GM19397 (cell line): ENCODE measurements around the gene LRCOL1.
"Not testable (repeated sequence)": the region's sequence is repeated elsewhere in the genome, so short reads cannot be mapped to it uniquely, and the experiment has no call there.

Experiments used
- ATAC-seq: cut with Tn5 transposase; IDR thresholded peaks from one replicate; pipeline ENCODE4 v1.9.1; 2021; ENCODE audit warnings: mild to moderate bottlenecking, moderate library complexity; ENCODE audit not compliant: unreplicated experiment

LRCOL1 gene

DNA sequence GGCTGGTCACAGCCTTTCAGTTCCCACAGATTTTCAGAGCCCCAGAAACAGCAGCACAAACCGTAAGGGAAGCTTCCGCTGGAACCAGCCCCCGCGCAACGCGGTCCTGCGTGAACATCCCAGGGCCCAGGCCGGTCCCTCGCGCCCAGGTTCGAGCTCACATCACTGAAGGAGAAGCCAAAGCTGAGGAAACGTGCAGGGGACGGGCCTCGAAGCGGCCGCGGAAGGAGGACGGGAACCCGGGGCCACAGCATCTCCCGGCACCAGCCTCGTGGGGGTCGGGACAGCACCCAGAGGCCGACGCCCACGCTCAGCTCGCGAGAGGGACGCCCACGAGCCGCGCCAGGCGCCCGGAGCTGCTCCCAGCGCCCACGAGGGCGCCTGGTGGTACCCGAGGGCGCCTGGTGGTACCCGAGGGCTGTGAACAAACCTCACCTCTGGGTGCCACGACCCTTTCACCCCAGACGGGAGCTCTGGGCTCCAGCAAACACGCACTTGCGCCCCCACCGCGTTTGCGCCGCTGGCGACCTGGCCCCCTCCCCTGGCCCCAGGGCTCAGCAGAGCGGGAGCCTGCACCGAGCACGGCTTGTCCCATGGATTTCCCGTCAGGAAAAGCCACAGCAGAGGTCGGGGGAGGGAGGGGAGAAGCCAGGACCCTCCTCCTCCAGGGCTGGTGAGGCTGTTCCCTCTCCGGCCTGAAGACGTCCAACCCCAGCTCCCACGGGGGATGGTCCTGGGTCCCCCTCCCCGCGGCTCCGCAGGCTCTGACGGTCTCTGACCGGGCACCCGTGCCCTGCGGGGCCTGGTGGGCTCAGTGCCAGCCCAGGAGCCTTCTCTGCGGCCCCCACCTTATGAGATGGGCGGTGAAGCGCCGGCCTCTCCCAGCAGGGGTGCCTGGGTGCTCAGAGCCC lies 6.9 kb downstream of the LRCOL1 start:
- ATAC-seq, result no peak

DNA sequence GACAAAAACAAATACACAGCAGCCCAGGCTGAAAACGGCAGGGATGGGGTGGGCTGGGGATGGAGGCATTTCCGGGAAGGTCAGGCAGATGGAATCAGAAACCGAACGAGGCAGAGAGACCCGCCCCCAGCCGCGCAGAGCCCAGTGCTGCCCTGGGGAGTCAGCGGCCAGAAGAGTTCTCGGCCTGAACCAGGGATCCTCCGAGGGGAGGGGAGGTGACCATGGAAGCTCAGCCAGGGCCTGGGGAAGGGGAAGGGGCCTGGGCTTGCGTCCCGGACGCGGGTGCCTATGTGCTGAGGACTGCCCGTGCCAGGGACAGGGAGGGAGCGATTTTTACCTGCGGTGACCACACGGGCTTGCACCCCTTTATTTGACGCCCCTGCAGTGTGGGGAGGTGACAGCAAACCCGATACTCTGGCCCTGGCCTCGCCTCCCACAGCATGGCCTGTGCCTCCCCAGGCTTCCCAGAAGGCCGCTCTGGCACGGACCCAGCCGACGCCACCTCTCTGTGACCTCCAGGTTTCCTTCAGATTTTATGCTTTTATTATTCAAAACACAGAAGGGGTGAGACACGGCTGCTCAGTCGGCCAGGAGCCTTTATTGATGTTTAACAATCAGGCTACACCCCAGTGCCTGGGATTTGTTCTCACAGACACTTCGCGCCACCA lies 7.7 kb downstream of the LRCOL1 start:
- no peak for ATAC-seq

DNA sequence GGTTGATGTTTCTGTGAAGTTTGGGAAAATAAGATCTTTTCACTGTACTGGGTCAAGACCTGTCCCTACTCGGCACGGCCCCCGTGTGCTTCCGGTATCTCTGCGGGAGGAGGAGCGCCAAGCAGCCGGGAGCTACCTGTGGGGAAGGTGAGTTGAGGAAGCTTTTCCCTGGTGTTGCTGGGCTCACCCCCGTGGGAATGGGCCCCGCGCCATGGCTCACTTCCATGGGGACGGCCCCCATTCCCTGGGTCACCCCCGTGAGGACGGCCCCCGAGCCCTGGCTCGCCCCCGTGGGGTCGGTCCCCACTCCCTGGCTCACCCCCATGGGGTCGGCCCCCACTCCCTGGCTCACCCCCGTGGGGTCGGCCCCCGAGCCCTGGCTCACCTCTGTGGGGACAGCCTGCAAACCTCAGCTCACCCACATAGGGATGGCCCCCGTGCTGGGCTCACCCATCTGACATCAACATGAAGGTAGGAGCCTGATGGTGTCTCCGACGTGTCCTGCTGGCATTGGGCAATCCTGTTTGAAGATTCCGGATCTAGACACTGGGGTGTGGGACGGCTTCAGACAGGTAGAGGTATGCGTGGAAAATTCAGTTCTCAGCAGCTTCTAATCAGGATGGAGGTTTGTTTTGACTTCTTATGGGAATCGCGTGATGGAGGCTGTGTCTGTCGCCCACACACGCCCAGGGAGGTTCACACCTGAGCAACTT lies 9.1 kb downstream of the LRCOL1 start:
- ATAC-seq, result no peak

DNA sequence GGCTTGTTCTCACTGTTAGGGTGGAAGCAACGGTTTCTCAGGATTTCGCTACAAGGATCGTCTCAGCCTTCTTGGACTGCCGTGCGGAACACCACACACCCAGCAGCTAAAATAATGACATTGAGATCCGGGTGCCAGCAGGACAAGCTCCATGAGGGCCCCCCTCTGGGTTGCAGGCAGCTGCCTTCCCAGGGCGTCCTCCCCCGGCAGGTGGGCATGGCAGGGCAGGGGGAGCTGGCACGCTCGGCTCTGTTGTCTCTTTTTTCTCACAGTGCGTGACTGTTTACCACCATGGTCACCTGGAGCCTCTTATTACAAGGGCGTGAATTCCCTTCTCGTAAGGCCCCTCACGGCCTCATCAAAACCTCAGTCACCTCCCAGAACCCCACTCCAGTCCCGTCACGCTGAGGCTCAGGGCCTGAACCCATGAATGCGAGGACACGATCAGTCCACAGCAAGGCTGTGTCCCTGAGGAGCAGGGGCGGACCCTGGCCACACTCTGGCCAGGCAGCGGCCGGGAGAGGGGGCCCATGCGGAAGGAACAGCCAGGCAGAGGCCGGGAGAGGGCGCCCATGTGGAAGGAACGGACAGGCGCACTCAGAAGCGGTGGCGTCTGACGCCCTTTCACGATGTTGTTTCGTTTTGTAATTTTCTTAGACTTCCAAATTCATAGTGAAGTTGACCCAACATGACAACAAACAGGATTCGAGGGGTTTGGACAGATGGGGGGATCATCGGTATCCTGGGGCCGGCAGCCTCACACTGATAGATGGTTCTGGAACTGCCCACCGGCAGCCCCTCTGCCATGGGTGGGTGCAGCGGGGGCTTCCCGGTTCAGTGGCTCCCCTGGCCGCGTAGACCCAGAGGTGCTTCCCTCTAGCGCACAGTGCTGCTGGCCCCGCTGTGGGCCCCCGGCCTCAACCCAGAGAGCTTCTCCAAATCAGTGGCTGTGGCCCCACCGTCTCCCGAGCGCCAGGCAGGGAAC lies 10.0 kb downstream of the LRCOL1 start:
- ATAC-seq, result no peak

DNA sequence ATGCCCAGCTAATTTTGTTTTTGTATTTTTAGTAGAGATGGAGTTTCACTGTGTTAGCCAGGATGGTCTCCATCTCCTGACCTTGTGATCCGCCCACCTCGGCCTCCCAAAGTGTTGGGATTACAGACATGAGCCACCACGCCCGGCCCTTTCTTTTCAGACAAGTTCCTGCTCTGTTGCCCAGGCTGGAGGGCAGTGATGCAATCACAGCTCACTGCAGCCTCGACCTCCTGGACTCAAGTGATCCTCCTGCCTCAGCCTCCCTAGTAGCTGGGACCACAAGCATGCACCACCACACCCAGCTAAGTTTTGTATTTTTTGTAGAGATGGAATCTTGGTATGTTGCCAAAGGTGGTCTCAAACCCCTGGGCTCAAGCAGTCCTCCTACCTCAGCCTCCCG lies 10.9 kb downstream of the LRCOL1 start:
- ATAC-seq, result not testable (repeated sequence)

DNA sequence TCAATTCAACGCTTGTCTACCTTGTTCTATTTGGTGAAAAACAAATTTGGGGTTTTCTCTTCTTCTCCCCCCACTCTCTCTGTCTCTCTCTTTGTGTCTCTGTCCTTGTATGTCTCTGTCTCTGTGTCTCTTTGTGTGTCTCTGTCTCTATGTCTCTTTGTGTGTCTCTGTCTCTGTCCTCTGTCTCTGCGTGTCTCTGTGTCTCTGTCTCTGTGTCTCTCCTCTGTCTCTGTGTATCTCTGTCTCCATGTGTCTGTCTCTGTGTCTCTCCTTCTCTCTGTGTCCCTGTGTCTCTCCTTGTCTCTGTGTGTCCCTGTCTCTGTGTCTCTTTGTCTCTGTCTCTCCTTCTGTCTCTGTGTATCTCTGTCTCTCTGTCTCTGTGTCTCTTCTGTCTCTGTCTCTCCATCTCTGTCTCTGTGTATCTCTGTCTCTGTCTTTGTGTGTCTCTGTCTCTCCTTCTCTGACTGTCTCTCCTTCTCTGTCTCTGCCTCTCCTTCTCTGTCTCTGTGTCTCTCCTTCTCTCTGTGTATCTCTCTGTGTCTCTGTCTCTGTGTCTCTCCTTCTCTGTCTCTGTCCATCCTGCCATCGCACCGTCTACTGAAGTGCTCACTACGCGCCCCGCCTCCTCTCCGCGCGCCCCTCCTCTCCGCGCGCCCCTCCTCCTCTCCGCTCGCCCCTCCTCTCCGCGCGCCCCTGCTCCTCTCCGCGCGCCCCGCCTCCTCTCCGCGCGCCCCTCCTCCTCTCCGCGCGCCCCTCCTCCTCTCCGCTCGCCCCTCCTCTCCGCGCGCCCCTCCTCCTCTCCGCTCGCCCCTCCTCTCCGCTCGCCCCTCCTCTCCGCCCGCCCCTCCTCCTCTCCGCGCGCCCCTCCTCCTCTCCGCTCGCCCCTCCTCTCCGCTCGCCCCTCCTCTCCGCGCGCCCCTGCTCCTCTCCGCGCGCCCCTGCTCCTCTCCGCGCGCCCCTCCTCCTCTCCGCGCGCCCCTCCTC lies 12.8 kb downstream of the LRCOL1 start:
- ATAC-seq, result no peak

DNA sequence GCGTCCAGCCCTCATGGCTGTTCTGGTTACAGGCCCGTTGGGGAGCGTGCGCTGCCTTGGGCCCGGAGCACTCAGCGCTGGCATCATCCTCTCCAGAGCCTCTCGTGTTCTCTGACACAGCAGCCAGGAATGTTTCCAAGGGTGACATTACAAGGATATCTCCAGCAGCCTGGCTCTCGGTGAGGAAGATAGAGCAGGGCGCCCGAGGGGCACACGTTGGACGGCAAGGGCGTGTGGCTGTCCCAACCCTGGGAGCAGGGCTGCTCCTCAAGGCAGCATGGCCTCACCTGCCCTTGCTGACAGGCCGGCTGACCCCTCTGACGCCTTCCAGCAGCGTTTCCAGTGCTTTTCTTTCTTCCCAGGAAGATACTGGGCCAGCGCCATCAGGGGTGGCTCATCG lies 14.4 kb downstream of the LRCOL1 start:
- no peak for ATAC-seq

DNA sequence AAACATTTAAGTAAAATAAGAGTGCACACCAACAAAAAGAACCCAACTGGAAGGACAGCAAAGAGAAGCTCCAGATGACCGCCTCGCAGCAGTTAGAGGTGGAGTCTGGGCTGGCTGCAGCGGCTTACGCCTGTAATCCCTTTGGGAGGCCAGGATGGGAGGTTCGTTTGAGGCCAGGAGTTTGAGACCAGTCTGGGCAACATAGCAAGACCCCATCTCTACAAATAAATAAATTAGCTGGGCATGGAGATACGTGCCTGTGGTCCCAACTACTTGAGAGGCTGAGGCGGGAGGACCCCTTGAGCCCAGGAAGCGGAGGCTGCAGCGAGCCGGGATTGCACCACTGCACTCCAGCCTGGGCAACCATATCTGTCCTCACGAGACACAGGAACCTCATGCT lies 15.2 kb downstream of the LRCOL1 start:
- ATAC-seq, result no peak

DNA sequence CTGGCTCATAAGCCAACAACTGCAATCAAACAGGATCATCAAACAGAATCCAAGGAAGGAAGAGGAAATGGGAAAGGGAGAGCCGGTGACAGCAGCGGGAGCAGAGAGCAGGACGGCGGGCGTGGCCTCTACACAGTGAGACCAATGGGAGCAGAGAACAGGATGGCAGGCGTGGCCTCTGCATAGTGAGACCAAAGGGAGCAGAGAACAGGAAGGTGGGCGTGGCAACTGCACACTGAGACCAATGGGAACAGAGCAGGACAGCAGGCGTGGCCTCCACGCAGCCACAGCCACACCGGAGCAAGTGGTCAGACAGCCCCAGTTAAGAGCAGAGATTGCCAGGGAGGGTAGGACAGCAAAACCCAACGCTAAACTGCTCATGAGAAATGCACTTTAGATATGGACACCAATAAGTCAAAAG lies 16.4 kb downstream of the LRCOL1 start:
- no peak for ATAC-seq

DNA sequence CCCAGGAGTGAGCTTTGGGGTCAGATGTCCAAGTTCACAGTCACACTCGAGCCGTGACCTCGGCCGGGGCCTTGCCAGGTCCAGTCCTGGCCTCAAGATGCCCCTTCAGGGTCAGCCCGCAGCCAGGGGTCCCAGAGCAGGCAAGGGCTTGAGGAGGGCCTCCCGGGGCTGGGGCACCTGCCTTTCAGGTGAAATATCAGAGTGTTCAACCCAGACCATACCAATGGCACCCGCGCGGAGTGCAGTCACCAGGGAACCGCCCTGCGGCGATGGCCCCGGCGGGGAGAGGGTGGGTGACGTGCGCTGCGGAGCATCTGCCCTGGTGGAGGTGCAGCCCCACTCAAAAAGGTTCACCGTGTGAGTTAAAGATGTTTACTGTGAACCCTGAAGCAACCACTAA lies 16.9 kb downstream of the LRCOL1 start:
- no peak for ATAC-seq

DNA sequence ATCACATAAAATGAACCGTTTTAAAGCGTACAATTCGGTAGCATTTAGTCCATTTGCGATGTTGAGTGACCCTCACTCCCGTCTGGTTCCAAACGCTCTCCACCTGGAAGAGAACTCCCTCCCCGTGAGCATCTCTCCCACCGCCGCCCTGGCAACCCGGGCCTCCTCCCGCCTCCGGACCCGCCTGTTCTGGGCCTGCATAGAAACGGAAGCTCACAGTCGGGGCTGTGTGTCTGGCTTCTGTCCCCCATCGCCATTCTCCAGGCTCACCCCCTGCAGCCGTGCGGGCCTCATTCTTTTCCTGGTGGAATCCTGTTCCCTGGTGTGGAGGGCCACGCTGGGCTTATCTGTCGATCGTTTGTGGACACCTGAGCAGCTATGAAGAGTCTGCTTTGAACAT lies 17.3 kb downstream of the LRCOL1 start:
- ATAC-seq, result no peak

DNA sequence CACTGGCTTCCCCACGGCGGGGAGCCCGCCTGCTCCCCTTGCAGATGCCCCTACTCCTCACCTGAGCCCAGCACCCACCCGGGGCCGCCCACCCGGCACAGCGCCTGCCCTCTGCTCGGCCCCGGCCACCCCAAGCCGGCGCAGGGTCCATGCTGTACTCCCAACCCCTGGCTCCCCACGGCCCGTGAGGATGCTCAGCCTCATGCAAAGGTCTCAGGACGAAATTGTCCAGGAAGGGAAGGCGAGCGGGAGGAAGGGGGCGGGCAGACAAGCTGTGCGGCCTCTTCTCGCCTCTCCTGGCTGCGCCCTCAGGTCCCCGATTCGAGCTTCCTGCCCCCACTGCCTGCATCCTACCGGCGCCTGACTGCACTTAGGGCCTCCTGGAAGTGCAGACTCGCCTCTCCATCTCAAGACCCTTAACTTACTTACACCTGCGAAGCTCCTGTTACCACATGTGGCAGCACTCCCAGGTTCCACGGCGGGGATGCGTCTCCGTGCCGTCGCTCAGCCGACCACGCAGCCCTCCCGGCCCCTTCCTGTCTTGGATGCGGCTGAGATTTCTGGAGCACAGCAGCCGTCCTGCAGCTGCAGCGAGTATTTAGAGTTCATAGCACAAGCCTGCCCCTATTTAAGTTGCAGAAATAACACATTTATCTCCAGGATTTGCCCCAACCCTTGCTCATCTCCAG lies 18.0 kb downstream of the LRCOL1 start:
- ATAC-seq, result no peak

DNA sequence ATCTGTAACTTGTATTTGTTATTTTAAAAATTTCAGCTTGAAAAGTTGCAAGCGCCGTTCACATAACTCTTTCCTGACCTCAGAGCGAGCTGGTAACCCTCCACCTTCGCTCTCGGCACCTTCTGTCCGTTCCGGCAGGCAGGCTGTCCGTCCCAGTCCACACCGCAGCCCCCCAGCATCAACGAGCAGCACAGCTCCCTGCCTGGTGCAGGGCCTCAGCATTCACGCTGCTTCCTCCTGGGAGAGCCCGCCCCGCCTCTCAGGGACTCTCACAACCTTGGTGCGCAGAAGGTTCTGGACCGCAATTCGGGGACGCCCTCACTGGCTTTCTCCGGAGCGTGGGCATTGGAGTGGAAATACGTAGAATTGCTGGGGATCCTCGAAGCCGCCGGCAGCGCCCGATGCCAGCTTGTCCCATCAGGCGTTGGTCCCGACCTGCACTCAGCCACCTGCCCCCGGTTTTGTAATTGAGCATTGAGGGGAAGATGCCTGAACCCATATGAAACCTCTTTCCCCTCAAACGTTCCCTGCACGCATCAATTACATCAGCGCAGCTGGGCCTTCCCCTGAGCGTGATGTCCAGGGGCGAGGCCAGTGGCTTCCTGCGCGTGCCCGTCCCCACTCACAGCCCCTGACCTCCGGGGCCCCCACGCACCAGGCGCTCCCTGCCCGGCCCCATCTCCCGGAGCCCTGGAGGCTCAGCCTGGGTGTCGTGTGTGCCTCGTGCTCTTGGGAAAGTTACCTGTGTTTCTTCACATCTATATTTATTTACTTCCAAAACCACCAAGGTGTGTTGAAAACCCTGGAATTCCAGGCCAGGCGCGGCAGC lies 19.1 kb downstream of the LRCOL1 start:
- ATAC-seq, result no peak

DNA sequence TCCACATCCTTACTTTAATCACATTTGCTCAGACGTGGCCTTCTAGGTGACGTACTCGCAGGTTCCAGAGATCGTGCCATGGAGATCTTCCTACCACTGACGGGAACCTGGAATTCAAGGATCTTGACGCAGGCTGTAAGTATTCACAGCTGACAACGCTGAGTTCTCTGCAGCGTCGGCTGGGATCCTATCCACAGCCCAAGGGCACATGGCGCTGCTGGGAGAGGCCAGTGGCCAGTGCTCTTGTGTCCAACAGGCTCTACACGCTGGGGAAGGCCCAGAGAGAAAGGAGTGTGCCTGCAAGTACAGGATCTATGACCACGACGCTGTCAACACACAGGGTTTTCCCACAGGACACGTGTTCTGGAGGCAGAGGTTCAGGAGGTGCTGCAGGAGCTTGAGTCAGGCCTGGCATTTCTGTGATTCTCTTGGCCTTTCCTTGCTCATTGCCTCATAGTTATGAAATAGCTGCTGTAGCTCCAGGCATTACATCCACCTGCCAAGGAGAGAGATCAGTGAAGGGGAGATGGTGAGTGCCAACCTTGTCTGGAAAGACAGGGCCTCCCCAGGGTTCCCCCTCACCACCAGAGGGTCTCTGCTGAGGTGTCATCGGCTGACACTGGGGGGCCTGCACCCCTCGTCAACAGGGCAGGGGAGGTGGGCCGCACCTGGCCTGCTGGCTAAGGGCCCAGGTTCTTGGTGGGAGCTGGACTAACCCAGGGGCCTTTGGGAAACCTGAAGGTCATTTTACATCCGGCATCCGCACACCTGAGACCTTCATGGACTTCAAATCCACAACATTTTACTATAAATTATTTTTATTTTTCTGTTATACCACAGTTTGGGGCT lies 21.3 kb downstream of the LRCOL1 start:
- ATAC-seq, result no peak

DNA sequence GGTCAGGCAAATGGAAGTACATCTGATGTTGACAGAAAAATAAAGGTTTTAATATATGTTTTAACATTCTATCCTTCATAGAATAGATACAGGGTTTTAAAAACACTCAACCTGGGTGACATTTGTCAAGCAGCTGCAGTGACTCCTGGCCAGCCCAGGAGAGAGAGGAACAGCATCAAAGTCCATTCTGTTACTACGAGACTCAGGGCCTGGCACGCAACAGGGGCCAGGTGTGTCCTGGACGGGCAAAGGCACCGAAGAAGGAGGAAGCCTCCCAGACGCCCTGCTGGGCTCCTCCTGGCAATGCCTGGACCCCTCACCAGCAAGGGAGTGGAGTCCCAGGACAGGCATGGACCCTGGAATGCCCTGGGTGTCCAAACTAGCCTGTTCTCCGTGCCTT lies 22.1 kb downstream of the LRCOL1 start:
- no peak for ATAC-seq

DNA sequence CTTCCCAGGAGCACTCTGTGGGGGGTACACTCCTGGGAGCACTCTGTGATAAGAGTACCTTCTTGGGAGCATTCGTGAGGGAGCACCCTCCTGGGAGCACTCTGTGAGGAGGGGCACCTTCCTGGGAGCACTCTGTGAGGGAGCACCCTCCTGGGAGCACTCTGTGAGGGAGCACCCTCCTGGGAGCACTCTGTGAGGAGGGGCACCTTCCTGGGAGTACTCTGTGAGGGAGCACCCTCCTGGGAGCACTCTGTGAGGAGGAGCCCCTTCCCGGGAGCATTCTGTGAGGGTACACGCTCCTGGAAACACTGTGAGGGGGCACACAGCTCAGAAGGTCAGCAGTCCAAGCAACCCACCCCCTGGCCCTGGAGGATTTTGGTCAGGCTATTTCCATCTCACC lies 22.6 kb downstream of the LRCOL1 start:
- ATAC-seq, result no peak

DNA sequence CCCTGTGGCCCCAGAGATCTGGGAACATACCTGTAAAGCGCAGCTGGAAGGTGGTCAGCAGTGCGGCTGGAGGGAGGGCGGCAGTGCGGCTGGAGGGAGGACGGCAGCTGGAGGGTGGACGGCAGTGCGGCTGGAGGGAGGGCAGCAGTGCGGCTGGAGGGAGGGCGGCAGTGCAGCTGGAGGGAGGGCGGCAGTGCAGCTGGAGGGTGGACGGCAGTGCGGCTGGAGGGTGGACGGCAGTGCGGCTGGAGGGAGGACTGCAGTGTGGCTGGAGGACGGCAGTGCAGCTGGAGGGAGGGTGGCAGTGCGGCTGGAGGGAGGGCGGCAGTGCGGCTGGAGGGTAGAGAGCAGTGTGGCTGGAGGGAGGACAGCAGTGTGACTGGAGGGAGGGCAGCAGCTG lies 23.5 kb downstream of the LRCOL1 start:
- ATAC-seq, result no peak
